Measurements from ENCODE around the gene KRTAP1-3. TPM values are rescaled to one million over a fixed set of nuclear protein-coding genes. Genes with fewer than 3 reads are reported as not detected.

KRTAP1-3 gene
- total RNA-seq, 1 donor from 2014 or later, result not detected

DNA sequence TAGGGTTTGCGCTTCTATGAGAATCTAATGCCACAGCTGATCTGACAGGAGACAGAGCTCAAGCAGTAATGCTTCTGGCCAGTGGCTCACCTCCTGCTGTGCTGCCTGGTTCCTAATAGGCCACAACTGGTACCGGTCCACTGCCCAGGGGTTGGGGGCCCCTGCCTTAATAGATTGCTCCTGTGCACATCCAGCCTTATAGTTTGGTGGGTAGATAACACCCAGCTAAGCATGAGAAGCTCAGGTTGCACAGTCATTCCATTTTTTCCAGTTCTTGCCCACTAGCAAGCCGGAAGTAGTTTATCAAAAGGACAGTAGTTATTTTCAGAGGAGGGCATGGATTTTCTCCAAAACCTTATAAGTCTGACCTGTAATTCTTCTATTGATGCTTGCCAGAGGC lies 15.3 kb downstream of the KRTAP1-3 start:
- no peak overlapping the region for H3K4me3 ChIP-seq
- no peak overlapping the region for H3K27ac ChIP-seq
- TF ChIP-seq, protein P1, sequence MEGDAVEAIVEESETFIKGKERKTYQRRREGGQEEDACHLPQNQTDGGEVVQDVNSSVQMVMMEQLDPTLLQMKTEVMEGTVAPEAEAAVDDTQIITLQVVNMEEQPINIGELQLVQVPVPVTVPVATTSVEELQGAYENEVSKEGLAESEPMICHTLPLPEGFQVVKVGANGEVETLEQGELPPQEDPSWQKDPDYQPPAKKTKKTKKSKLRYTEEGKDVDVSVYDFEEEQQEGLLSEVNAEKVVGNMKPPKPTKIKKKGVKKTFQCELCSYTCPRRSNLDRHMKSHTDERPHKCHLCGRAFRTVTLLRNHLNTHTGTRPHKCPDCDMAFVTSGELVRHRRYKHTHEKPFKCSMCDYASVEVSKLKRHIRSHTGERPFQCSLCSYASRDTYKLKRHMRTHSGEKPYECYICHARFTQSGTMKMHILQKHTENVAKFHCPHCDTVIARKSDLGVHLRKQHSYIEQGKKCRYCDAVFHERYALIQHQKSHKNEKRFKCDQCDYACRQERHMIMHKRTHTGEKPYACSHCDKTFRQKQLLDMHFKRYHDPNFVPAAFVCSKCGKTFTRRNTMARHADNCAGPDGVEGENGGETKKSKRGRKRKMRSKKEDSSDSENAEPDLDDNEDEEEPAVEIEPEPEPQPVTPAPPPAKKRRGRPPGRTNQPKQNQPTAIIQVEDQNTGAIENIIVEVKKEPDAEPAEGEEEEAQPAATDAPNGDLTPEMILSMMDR (IDR thresholded peaks at IDR 0.05), result no peak
- no peak for DNase-seq (ENCODE audit: low spot score in 2 of 2)
- intact Hi-C loops (cut with DNase I), result no loop called here
- H3K36me3 ChIP-seq, result no peaks in the 10 kb centered on the region
- no peaks in the 10 kb centered on the region for H3K27me3 ChIP-seq
- no peaks in the 10 kb centered on the region for H3K4me1 ChIP-seq
- no peaks in the 10 kb centered on the region for H3K9me3 ChIP-seq

DNA sequence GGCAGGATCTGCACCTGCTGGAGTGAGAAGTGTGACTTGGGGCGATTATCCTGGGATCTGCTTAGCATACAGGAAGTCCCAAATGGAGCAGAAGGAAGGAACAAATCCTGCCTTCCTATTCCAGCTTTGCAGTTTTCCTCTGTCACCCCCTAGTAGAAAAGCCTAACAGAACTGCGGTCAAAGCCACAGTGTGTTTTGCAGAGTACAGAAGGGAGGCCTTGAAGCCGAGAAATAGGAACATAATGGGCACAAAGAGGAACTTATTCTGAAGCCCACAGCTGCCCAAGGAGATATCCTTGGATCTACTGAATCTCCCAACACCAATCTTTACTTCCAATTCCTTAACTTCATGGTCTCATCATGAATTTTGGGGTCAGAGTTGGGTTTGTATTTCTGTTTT lies 16.1 kb downstream of the KRTAP1-3 start:
- TF ChIP-seq, protein P1 (IDR thresholded peaks at IDR 0.05), result no peak
- H3K4me1 ChIP-seq, result no peaks in the 10 kb centered on the region
- DNase-seq (ENCODE audit: low spot score in 2 of 2), result no peak
- intact Hi-C loops (cut with DNase I), result no loop called here
- no peak overlapping the region for H3K27ac ChIP-seq
- no peaks in the 10 kb centered on the region for H3K27me3 ChIP-seq
- no peak overlapping the region for H3K4me3 ChIP-seq
- no peaks in the 10 kb centered on the region for H3K36me3 ChIP-seq
- H3K9me3 ChIP-seq, result no peaks in the 10 kb centered on the region

DNA sequence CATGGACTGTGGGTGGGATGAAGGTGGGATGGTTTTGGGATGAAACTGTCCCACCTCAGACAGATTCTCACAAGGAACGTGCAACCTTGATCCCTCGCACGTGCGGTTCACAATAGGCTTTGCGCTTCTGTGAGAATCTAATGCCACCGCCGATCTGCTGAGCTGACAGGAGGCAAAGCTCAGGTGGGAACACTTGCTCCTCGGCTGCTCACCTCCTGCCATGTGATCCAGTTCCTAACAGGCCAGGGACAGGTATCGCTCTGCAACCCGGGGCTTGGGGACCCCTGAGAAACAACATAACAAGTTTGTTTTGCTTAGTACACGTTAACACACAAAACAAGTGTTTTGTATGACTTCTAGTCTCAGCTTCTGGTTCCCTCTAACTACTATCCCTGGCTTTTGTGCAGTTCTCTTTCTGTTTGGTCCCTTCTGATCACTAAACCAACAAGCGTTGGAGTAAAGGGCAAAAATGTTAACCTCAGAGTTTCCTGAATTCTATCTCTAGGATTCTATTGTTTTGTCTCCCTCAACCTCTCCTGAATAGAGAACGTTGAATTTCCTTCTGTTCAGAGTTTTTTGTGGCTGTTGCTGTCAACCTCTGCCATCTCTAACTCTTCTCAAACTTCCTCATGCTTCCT lies 18.0 kb downstream of the KRTAP1-3 start:
- no peaks in the 10 kb centered on the region for H3K36me3 ChIP-seq
- H3K27ac ChIP-seq, result no peak overlapping the region
- no peak overlapping the region for H3K4me3 ChIP-seq
- intact Hi-C loops (cut with DNase I), result no loop called here
- H3K9me3 ChIP-seq, result no peaks in the 10 kb centered on the region
- no peak for DNase-seq (ENCODE audit: low spot score in 2 of 2)
- no peaks in the 10 kb centered on the region for H3K4me1 ChIP-seq
- TF ChIP-seq, protein P1 (IDR thresholded peaks at IDR 0.05), result no peak
- H3K27me3 ChIP-seq, result no peaks in the 10 kb centered on the region

DNA sequence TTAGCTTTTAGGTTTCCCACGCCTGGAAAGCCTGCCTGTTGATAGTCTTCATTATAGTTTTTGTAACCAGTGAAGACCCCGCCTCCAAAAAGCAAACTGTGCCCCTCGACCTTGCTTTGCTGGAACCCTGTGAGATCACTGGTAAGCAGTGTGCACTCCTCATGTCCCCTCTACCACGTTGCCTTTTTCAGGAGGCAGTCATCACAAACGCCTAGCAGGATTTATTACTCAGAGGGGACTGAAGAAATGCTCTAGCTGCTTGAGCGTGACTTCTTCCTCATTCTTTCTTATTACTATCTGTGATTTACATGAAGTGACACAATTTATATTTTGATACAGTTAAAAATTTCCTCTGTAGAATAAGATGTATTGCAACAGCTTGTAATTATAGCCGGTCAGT lies 19.2 kb downstream of the KRTAP1-3 start:
- Histone ChIP-seq H3K27me3 (no peaks in the 10 kb centered on the region), H3K9me3 (no peaks in the 10 kb centered on the region), H3K4me1 (no peaks in the 10 kb centered on the region), H3K27ac (no peak overlapping the region), H3K36me3 (no peaks in the 10 kb centered on the region), H3K4me3 (no peak overlapping the region)
- no peak for DNase-seq (ENCODE audit: low spot score in 2 of 2)
- intact Hi-C loops (cut with DNase I), result no loop called here
- TF ChIP-seq, protein P1 (IDR thresholded peaks at IDR 0.05), result no peak

DNA sequence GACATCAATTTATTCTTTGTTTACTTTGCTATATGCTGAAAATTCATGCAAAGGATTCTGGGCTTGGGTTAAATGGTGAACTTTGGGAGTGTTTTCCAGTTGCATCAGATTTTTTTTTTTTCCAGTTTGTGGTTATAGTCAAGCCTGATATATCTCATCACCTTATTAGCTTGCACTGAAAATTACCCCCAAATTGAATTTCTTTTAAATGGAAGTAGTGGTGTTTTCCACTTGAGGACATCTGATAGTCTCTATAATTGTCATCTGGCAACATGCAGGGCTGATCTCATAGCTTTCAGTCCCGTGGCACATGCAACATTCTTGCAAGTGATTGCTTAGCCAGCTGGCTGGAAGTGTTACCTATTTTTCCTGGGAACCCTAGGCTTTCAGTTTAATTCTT lies 21.1 kb downstream of the KRTAP1-3 start:
- TF ChIP-seq, protein P1 (IDR thresholded peaks at IDR 0.05), result no peak
- H3K9me3 ChIP-seq, result no peaks in the 10 kb centered on the region

DNA sequence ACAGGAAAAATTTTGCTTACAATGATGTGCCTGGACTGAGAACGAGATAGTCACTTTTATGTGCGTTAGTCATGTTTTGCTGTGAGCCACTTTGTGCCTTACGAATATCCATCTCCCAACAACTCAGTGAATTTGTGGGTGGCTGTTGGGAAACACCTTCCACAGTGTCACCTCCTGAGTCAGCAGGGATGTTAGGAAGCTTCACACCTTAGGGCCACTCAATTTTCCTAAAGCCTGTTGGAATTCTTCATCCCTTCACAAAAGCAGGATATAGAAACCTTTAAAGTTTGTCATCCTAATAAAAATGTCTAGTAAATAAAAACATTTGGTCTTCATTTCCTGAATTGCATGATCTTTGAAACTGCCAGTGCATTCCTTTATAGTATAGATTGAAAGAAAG lies 21.5 kb downstream of the KRTAP1-3 start:
- Histone ChIP-seq H3K36me3 (no peaks in the 10 kb centered on the region), H3K27ac (no peak overlapping the region), H3K4me1 (no peaks in the 10 kb centered on the region), H3K4me3 (no peak overlapping the region), H3K27me3 (no peaks in the 10 kb centered on the region), H3K9me3 (no peaks in the 10 kb centered on the region)
- DNase-seq (ENCODE audit: low spot score in 2 of 2), result no peak
- intact Hi-C loops (cut with DNase I), result no loop called here
- TF ChIP-seq, protein P1 (IDR thresholded peaks at IDR 0.05), result no peak

More for the DNA sequence above, 21.1 kb downstream of the KRTAP1-3 start:
- no peaks in the 10 kb centered on the region for H3K27me3 ChIP-seq
- intact Hi-C loops (cut with DNase I), result no loop called here
- no peak overlapping the region for H3K27ac ChIP-seq
- DNase-seq (ENCODE audit: low spot score in 2 of 2), result no peak
- no peaks in the 10 kb centered on the region for H3K36me3 ChIP-seq
- no peak overlapping the region for H3K4me3 ChIP-seq
- no peaks in the 10 kb centered on the region for H3K4me1 ChIP-seq
